ENCODE data around the gene ARL14. TPM values are rescaled to one million over a fixed set of nuclear protein-coding genes. Genes with fewer than 3 reads are reported as not detected.

ARL14 gene
- total RNA-seq, 2 donors from 2014 or later: not detected

DNA sequence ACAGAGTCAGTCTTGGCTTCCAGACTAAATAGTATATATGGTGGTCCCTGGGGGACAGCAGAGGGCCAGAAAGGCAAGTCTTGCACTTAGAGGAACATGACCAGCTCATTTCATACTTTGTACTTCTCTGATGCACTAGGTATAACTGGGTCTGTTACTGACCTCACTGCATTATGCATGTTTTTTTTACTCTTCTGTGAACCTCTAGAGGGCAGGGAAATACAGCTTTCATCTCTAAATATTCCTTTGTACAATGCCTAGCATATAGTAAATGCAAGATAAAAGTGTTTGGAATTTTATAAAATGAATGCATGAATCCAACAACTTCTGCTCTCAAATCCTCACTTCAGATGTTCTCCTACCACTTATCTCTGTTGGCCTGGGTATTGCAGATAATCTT, 23.4 kb upstream of the ARL14 start:
- Histone ChIP-seq H3K36me3 (no peaks in the 10 kb centered on the region), H3K4me1 (no peaks in the 10 kb centered on the region), H3K27me3 (no peaks in the 10 kb centered on the region), H3K27ac (no peak overlapping the region), H3K9me3 (no peaks in the 10 kb centered on the region), H3K4me3 (no peak overlapping the region)
- TF ChIP-seq, protein P1, sequence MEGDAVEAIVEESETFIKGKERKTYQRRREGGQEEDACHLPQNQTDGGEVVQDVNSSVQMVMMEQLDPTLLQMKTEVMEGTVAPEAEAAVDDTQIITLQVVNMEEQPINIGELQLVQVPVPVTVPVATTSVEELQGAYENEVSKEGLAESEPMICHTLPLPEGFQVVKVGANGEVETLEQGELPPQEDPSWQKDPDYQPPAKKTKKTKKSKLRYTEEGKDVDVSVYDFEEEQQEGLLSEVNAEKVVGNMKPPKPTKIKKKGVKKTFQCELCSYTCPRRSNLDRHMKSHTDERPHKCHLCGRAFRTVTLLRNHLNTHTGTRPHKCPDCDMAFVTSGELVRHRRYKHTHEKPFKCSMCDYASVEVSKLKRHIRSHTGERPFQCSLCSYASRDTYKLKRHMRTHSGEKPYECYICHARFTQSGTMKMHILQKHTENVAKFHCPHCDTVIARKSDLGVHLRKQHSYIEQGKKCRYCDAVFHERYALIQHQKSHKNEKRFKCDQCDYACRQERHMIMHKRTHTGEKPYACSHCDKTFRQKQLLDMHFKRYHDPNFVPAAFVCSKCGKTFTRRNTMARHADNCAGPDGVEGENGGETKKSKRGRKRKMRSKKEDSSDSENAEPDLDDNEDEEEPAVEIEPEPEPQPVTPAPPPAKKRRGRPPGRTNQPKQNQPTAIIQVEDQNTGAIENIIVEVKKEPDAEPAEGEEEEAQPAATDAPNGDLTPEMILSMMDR (IDR thresholded peaks at IDR 0.05): no peak
- no peak for DNase-seq (ENCODE audit: low spot score)

GRCh38 chr3:160660902-160661301, 16.1 kb upstream of the ARL14 start:
- Histone ChIP-seq H3K4me1 (no peaks in the 10 kb centered on the region), H3K9me3 (no peaks in the 10 kb centered on the region), H3K27ac (no peak overlapping the region), H3K4me3 (no peak overlapping the region), H3K27me3 (no peaks in the 10 kb centered on the region), H3K36me3 (no peaks in the 10 kb centered on the region)
- TF ChIP-seq, protein P1 (IDR thresholded peaks at IDR 0.05): no peak
- no peak for DNase-seq (ENCODE audit: low spot score)

DNA sequence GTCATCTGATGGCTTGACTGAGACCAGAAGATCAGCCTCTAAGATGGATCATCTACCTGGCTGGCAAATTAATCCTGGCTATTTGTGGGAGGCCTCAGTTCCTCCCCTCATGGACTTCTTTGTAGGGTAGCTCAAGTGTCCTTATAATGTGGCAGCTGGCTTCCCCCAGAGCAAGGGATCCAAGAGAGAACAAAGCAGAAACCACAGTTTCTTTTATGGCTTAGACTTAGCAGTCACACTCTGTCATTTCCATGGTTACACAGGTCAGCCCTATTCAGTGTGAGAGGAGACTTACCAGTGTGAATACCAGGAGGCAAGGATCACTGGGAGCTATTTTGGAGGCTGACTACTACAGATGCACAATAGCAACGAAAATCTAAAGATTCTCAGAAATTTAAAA, 15.3 kb upstream of the ARL14 start:
- TF ChIP-seq, protein P1 (IDR thresholded peaks at IDR 0.05): no peak
- no peaks in the 10 kb centered on the region for H3K9me3 ChIP-seq
- no peaks in the 10 kb centered on the region for H3K36me3 ChIP-seq
- no peak overlapping the region for H3K27ac ChIP-seq
- no peak overlapping the region for H3K4me3 ChIP-seq
- DNase-seq (ENCODE audit: low spot score): no peak
- H3K4me1 ChIP-seq: no peaks in the 10 kb centered on the region
- no peaks in the 10 kb centered on the region for H3K27me3 ChIP-seq

GRCh38 chr3:160665231-160665630, 11.7 kb upstream of the ARL14 start:
- Histone ChIP-seq H3K4me3 (no peak overlapping the region), H3K27me3 (no peaks in the 10 kb centered on the region), H3K9me3 (no peaks in the 10 kb centered on the region), H3K4me1 (no peaks in the 10 kb centered on the region), H3K36me3 (no peaks in the 10 kb centered on the region), H3K27ac (no peak overlapping the region)
- DNase-seq (ENCODE audit: low spot score): no peak
- TF ChIP-seq, protein P1 (IDR thresholded peaks at IDR 0.05): no peak

DNA sequence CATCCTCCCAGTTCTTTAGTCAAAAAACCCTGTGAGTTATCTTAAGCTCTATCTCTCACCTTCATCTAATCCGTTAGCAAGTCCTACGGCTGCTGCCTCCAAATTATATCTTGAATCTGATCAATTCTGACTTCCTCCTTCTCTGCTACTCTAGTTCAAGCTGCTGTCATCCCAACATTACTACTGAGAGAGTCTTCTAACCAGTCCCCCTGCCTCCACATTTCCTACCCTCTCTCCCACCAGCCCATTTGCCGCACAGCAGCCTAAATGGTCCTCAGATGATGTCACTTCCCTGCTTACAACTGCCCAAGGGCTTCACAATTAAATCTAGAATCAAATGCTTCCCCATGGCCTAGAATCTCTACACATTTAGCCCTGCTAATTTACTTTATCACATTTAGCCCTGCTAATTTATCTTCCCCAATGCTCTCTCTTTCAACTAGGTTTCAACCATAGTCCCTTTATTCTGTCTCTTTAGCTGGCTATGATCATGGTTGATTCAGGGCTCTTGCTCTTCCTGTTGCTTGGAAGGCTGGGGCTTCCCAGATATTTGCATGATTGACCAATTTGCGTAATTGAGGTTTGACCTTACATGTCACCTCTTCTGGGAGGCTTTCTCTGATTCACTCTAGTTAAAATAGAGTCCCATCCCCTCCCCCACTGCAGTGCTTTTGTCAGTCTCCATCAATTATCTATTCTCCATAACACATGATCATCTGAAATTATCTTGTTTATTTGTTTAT, 11.0 kb upstream of the ARL14 start:
- no peaks in the 10 kb centered on the region for H3K4me1 ChIP-seq
- H3K9me3 ChIP-seq: no peaks in the 10 kb centered on the region
- no peaks in the 10 kb centered on the region for H3K27me3 ChIP-seq
- no peak overlapping the region for H3K4me3 ChIP-seq
- DNase-seq (ENCODE audit: low spot score): no peak
- TF ChIP-seq, protein P1 (IDR thresholded peaks at IDR 0.05): no peak
- H3K36me3 ChIP-seq: no peaks in the 10 kb centered on the region
- no peak overlapping the region for H3K27ac ChIP-seq

GRCh38 chr3:160667452-160667851, 9.5 kb upstream of the ARL14 start:
- H3K27ac ChIP-seq: no peak overlapping the region
- TF ChIP-seq, protein P1 (IDR thresholded peaks at IDR 0.05): no peak

More at GRCh38 chr3:160667452-160667851, 9.5 kb upstream of the ARL14 start:
- no peaks in the 10 kb centered on the region for H3K27me3 ChIP-seq
- no peaks in the 10 kb centered on the region for H3K4me1 ChIP-seq
- no peaks in the 10 kb centered on the region for H3K36me3 ChIP-seq
- no peak for DNase-seq (ENCODE audit: low spot score)
- no peak overlapping the region for H3K4me3 ChIP-seq
- no peaks in the 10 kb centered on the region for H3K9me3 ChIP-seq
